ENCODE results near the gene DLGAP1.

The DLGAP1 gene

GRCh38 chr18:4286256-4286655 is 168.9 kb downstream of the DLGAP1 start:
- no peak for DNase-seq (ENCODE audit: low spot score)

GRCh38 chr18:4285525-4285924 is 169.6 kb downstream of the DLGAP1 start:
- no peak for DNase-seq (ENCODE audit: low spot score)

- DNase-seq (ENCODE audit: low spot score): no peak
Measured at GRCh38 chr18:4284528-4284927, 170.6 kb downstream of the DLGAP1 start.

- DNase-seq (ENCODE audit: low spot score): no peak
Measured at GRCh38 chr18:4283746-4284291, 171.3 kb downstream of the DLGAP1 start.

GRCh38 chr18:4282954-4283353 is 172.2 kb downstream of the DLGAP1 start:
- DNase-seq (ENCODE audit: low spot score): no peak

GRCh38 chr18:4276953-4277585 is 178.0 kb downstream of the DLGAP1 start:
- no peak for DNase-seq (ENCODE audit: low spot score)

- no peak for DNase-seq (ENCODE audit: low spot score)
Measured at GRCh38 chr18:4271952-4272351, 183.2 kb downstream of the DLGAP1 start.

GRCh38 chr18:4270988-4271387 is 184.1 kb downstream of the DLGAP1 start:
- DNase-seq (ENCODE audit: low spot score): no peak

- no peak for DNase-seq (ENCODE audit: low spot score)
Measured at GRCh38 chr18:4270016-4270415, 185.1 kb downstream of the DLGAP1 start.

- no peak for DNase-seq (ENCODE audit: low spot score)
Measured at GRCh38 chr18:4267641-4268040, 187.5 kb downstream of the DLGAP1 start.

- peak; percentile 2 for DNase-seq (ENCODE audit: low spot score)
Measured at GRCh38 chr18:4264347-4264791, 190.7 kb downstream of the DLGAP1 start.

- DNase-seq (ENCODE audit: low spot score): no peak
Measured at GRCh38 chr18:4260107-4260506, 195.0 kb downstream of the DLGAP1 start.

- no peak for DNase-seq (ENCODE audit: low spot score)
Measured at GRCh38 chr18:4256766-4257417, 198.2 kb downstream of the DLGAP1 start.

GRCh38 chr18:4254840-4255239 is 200.3 kb downstream of the DLGAP1 start:
- no peak for DNase-seq (ENCODE audit: low spot score)

GRCh38 chr18:4252829-4253228 is 202.3 kb downstream of the DLGAP1 start:
- DNase-seq (ENCODE audit: low spot score): no peak

GRCh38 chr18:4251873-4252272 is 203.2 kb downstream of the DLGAP1 start:
- no peak for DNase-seq (ENCODE audit: low spot score)

GRCh38 chr18:4251206-4251605 is 203.9 kb downstream of the DLGAP1 start:
- DNase-seq (ENCODE audit: low spot score): no peak

- no peak for DNase-seq (ENCODE audit: low spot score)
Measured at GRCh38 chr18:4250141-4250540, 205.0 kb downstream of the DLGAP1 start.

GRCh38 chr18:4248686-4249085 is 206.4 kb downstream of the DLGAP1 start:
- no peak for DNase-seq (ENCODE audit: low spot score)

- no peak for DNase-seq (ENCODE audit: low spot score)
Measured at GRCh38 chr18:4246374-4246773, 208.7 kb downstream of the DLGAP1 start.

- no peak for DNase-seq (ENCODE audit: low spot score)
Measured at GRCh38 chr18:4245456-4245855, 209.7 kb downstream of the DLGAP1 start.

- no peak for DNase-seq (ENCODE audit: low spot score)
Measured at GRCh38 chr18:4242431-4243161, 212.5 kb downstream of the DLGAP1 start.

- DNase-seq (ENCODE audit: low spot score): no peak
Measured at GRCh38 chr18:4241090-4241617, 214.0 kb downstream of the DLGAP1 start.

Data from globus pallidus (tissue), 1 donor.